Endothelial cell of umbilical vein (primary cell): Measurements from ENCODE around the gene ANP32B.

Source experiments
- EZH2 ChIP-seq: IDR thresholded peaks from 2 replicates; pipeline ENCODE4 v1.6.1; 2012; ENCODE audit warnings: borderline replicate concordance, low read depth, mild to moderate bottlenecking, moderate library complexity, low read length, inconsistent platforms; ENCODE audit not compliant: severe bottlenecking
- GATA2 ChIP-seq: IDR thresholded peaks from 2 replicates; pipeline ENCODE4 v1.7.0; 2011; ENCODE audit warnings: low read depth, mild to moderate bottlenecking, moderate library complexity, mixed read lengths, low read length; ENCODE audit not compliant: insufficient read length, insufficient read depth
- JUN ChIP-seq: IDR thresholded peaks from 2 replicates; pipeline ENCODE4 v1.6.1; 2011; ENCODE audit warnings: borderline replicate concordance, low read depth; ENCODE audit not compliant: insufficient read length, insufficient read depth
- MAX ChIP-seq: IDR thresholded peaks from 2 replicates; pipeline ENCODE4 v1.6.1; 2011; ENCODE audit not compliant: insufficient read depth, insufficient read length
- MYC ChIP-seq: IDR thresholded peaks from one replicate; pipeline ENCODE4 v1.6.1; 2011; ENCODE audit warnings: mild to moderate bottlenecking, low read depth, low read length
- POLR2A ChIP-seq: IDR thresholded peaks from 2 replicates; pipeline ENCODE4 v1.6.1; 2012; ENCODE audit warnings: low read depth, mild to moderate bottlenecking, control low read depth, low read length
- POLR2AphosphoS5 ChIP-seq: IDR thresholded peaks from 2 replicates; pipeline ENCODE4 v1.6.1; 2012; ENCODE audit warnings: low read depth, mild to moderate bottlenecking, control low read depth, low read length, moderate library complexity; ENCODE audit not compliant: insufficient read depth
- TF ChIP-seq, protein P1 (sequence below), 2 donors: IDR thresholded peaks; 1 replicate in 1 of 2; 2 replicates in 1 of 2; pipeline ENCODE4 v1.5.1; 2011; ENCODE audit warnings: low read length in 2 of 2, mild to moderate bottlenecking in 2 of 2, moderate library complexity in 2 of 2, control low read depth in 1 of 2, inconsistent platforms in 1 of 2, low read depth in 1 of 2; ENCODE audit not compliant: insufficient read depth in 1 of 2; ENCODE audit errors: extremely low read depth in 1 of 2

DNA sequence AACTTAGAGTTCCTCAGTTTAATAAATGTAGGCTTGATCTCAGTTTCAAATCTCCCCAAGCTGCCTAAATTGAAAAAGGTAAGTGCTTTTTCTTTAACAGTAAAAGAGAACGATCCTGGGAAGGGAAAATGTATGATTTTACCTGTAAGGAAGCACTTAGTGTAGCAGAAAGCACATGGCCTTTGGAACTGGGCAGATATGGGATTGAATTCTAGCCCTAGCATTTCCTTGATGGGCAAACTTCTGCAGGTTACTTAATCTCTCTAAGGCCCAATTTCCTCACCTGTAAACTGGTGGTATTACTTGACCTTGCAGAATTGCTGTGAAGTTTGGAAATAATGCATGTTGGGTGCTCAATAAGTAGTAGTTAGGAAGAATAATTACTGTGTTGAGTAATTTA is 11.6 kb downstream of the ANP32B start:
- TF ChIP-seq POLR2A, result no peak
- TF ChIP-seq, protein P1, sequence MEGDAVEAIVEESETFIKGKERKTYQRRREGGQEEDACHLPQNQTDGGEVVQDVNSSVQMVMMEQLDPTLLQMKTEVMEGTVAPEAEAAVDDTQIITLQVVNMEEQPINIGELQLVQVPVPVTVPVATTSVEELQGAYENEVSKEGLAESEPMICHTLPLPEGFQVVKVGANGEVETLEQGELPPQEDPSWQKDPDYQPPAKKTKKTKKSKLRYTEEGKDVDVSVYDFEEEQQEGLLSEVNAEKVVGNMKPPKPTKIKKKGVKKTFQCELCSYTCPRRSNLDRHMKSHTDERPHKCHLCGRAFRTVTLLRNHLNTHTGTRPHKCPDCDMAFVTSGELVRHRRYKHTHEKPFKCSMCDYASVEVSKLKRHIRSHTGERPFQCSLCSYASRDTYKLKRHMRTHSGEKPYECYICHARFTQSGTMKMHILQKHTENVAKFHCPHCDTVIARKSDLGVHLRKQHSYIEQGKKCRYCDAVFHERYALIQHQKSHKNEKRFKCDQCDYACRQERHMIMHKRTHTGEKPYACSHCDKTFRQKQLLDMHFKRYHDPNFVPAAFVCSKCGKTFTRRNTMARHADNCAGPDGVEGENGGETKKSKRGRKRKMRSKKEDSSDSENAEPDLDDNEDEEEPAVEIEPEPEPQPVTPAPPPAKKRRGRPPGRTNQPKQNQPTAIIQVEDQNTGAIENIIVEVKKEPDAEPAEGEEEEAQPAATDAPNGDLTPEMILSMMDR (IDR thresholded peaks at IDR 0.05; ENCODE audit: extremely low read depth in 1 of 2, insufficient read depth in 1 of 2, low read depth in 1 of 2, low read length in 2 of 2), result no peak
- no peak for TF ChIP-seq JUN
- no peak for TF ChIP-seq POLR2AphosphoS5
- TF ChIP-seq EZH2, result no peak
- no peak for TF ChIP-seq GATA2
- TF ChIP-seq MAX, result no peak
- TF ChIP-seq MYC, result no peak
